NCI-H345 treated with DMSO at 0.1 percent for 48 hours (cell line): Measurements from ENCODE around the gene NRXN3.
A peak's percentile ranks its signal among the peaks of the same experiment; 100 is the strongest.
"Not testable (repeated sequence)": the region's sequence is repeated elsewhere in the genome, so short reads cannot be mapped to it uniquely, and the experiment has no call there.

ENCODE experiments used
- DNase-seq: peaks from one replicate; lab custom pipeline; 2025; ENCODE audit not compliant: unreplicated experiment; lab: John Stamatoyannopoulos, UW

NRXN3 gene

GRCh38 chr14:78567343-78567742 is 397.2 kb downstream of the NRXN3 start:
- DNase-seq: no peak

GRCh38 chr14:78573736-78574135 is 403.6 kb downstream of the NRXN3 start:
- not testable (repeated sequence) for DNase-seq

GRCh38 chr14:78576437-78577166 is 406.4 kb downstream of the NRXN3 start:
- DNase-seq: no peak

- DNase-seq: no peak
These were observed 411.1 kb downstream of the NRXN3 start for GRCh38 chr14:78581229-78581628.

- no peak for DNase-seq
These were observed 416.5 kb downstream of the NRXN3 start for GRCh38 chr14:78586681-78587080.

- DNase-seq: no peak
These were observed 418.7 kb downstream of the NRXN3 start for GRCh38 chr14:78588906-78589305.

DNA sequence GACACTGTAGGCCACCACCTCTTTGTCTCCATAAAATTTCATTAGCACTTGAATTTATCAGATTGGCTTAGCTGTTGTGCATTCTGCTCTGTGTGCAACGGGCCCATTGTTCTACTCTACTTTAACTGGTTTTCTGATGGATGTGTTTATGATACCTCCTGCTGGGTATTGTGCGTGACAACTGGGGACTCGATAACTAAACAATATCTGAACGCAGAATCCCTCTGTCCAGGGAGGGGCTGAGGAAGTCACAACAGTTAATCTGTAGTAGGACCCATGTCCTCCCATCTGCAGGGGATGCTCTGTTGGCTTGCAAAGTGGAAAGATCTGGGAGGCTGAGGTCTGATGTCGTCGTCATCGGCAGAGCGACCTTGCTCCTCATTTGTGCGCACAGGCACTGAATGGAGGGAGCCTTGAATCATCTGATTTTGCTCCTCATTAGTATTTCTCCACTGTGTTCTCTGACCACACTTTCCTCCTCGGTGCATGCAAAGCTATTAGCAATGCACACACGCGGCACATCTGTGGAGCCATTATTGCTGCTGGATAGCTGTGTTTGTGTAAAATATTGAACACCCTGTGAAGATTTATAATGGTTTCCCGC is 422.5 kb downstream of the NRXN3 start:
- no peak for DNase-seq

GRCh38 chr14:78593949-78594348 is 423.8 kb downstream of the NRXN3 start:
- DNase-seq: no peak

GRCh38 chr14:78595797-78596196 is 425.6 kb downstream of the NRXN3 start:
- DNase-seq: no peak

GRCh38 chr14:78598046-78598920 is 428.1 kb downstream of the NRXN3 start:
- peak; percentile 58 for DNase-seq

DNA sequence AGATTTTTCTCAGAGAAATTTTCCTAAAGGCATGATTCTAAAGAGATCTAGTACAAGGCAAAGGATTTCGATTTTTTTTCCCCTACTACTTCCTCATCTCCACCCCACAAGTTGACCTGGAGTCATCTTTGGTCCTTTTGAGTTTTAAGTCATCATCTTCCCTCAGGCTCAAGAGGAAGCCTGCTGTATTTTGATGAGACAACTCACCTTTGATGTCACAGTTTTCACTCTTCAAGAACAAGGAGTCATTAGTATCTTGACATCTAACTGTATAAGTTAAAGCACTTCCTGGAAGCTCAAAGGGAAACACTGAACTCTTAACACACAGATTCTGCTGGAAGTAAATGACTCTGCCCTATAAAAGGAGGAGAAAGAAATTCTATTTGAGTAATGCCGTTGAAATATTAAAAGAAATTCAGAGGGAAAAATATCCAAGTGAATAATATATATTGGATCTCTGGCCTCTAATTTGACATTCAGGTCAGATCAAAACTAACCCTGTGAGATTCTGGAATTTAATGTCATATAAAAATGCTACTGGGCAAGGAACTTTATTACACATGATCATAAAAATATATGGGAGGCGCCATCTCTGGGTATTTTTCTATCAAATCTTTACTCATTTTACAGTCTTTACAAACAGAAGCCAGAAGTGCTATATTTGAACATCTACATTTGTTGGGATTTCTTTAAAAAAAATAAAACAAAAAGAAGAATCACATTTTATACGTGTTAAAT is 435.0 kb downstream of the NRXN3 start:
- no peak for DNase-seq

GRCh38 chr14:78605897-78606500 is 435.8 kb downstream of the NRXN3 start:
- DNase-seq: no peak

GRCh38 chr14:78608998-78609787 is 439.0 kb downstream of the NRXN3 start:
- no peak for DNase-seq

GRCh38 chr14:78610994-78611393 is 440.8 kb downstream of the NRXN3 start:
- no peak for DNase-seq

- no peak for DNase-seq
These were observed 441.8 kb downstream of the NRXN3 start for GRCh38 chr14:78611796-78612571.

DNA sequence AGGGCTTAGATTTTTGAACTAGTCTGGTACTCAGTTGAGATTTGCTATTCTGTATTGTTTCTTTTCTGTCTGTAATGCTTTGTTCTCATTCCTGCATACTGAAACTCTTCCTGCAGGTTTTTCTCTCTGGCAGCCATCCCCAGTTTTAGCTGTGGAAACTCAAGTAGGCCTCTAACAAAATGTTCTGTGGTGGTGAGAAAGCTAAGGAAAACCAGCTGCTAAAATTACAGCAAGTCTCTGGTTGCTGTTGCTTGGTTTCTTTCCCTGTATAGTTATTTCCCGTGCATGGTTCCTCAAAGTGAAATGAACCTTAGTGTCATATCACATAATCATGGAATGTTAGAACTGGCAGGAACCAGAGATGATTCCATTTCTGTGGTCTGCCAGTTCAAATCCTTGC is 442.5 kb downstream of the NRXN3 start:
- DNase-seq: no peak

GRCh38 chr14:78614593-78614992 is 444.4 kb downstream of the NRXN3 start:
- no peak for DNase-seq

- DNase-seq: no peak
These were observed 447.6 kb downstream of the NRXN3 start for GRCh38 chr14:78617735-78618134.

DNA sequence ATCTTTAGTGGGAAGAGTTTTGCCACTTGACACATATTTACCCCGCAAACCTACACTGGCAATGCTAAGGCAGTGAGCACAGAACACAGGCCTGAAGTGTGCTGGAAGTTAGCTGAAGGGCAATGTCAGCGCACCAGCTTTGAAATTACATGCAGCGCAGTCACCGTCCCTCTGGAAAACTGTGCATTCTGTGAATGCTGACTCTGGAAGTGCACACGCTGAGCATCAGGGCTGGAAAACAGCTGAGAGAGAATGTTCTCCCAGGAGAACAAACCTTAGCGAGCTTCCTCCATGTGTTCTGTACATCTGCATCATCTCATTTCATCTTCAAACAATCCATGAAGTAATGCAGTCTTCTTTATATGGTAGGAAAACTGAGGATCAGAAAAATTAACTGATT is 448.2 kb downstream of the NRXN3 start:
- no peak for DNase-seq
